ENCODE measurements around the gene CPLANE1.
"Not testable (repeated sequence)": the region's sequence is repeated elsewhere in the genome, so short reads cannot be mapped to it uniquely, and the experiment has no call there.

CPLANE1 gene

GRCh38 chr5:37112383-37112991, 136.7 kb downstream of the CPLANE1 start:
- ATAC-seq = peak in 1 of 2 donors; percentile 6

- peak; percentile 71 to 83 for ATAC-seq
Observed at GRCh38 chr5:37111426-37112382, 137.5 kb downstream of the CPLANE1 start.

- ATAC-seq = no peak
Observed at GRCh38 chr5:37110135-37110534, 139.0 kb downstream of the CPLANE1 start.

- no peak for ATAC-seq
Observed at GRCh38 chr5:37109338-37109737, 139.8 kb downstream of the CPLANE1 start.

- no peak for ATAC-seq
Observed at GRCh38 chr5:37103302-37103701, 145.9 kb downstream of the CPLANE1 start.

- ATAC-seq = not testable (repeated sequence)
Observed at GRCh38 chr5:37099267-37099666, 149.9 kb downstream of the CPLANE1 start.

- ATAC-seq = not testable (repeated sequence)
Observed at GRCh38 chr5:37093795-37094194, 155.4 kb downstream of the CPLANE1 start.

GRCh38 chr5:37090781-37091180, 158.4 kb downstream of the CPLANE1 start:
- no peak for ATAC-seq

GRCh38 chr5:37090123-37090726, 159.0 kb downstream of the CPLANE1 start:
- ATAC-seq = no peak

- no peak for ATAC-seq
Observed at GRCh38 chr5:37088009-37088408, 161.2 kb downstream of the CPLANE1 start.

GRCh38 chr5:37086466-37087173, 162.6 kb downstream of the CPLANE1 start:
- no peak for ATAC-seq

- not testable (repeated sequence) for ATAC-seq
Observed at GRCh38 chr5:37086026-37086425, 163.2 kb downstream of the CPLANE1 start.

GRCh38 chr5:37082977-37083376, 166.2 kb downstream of the CPLANE1 start:
- not testable (repeated sequence) for ATAC-seq

GRCh38 chr5:37080697-37081096, 168.5 kb downstream of the CPLANE1 start:
- ATAC-seq = no peak

- ATAC-seq = no peak
Observed at GRCh38 chr5:37077146-37077545, 172.0 kb downstream of the CPLANE1 start.

GRCh38 chr5:37075399-37075950, 173.7 kb downstream of the CPLANE1 start:
- no peak for ATAC-seq

- no peak for ATAC-seq
Observed at GRCh38 chr5:37071901-37072581, 177.1 kb downstream of the CPLANE1 start.

GRCh38 chr5:37071487-37071886, 177.7 kb downstream of the CPLANE1 start:
- no peak for ATAC-seq

- ATAC-seq = no peak
Observed at GRCh38 chr5:37064442-37064841, 184.7 kb downstream of the CPLANE1 start.

GRCh38 chr5:37063739-37064138, 185.4 kb downstream of the CPLANE1 start:
- no peak for ATAC-seq

GRCh38 chr5:37060030-37060429, 189.1 kb downstream of the CPLANE1 start:
- ATAC-seq = no peak

- no peak for ATAC-seq
Observed at GRCh38 chr5:37056762-37057161, 192.4 kb downstream of the CPLANE1 start.
